ENCODE data around the gene CA12.

GRCh38 chr15:63401714-63402497, 20.3 kb upstream of the CA12 start:
- TF ChIP-seq CTCF (IDR thresholded peaks at IDR 0.05) (no peak), POLR2A (IDR thresholded peaks at IDR 0.05) (no peak)
